ENCODE results near the gene ANXA6.

Gene ANXA6

GRCh38 chr5:151095341-151096000, 62.1 kb downstream of the ANXA6 start:
- H3K4me3 ChIP-seq (ENCODE audit: low read length), result no peak overlapping the region
- DNase-seq (ENCODE audit: low read depth), result peak; percentile 51
- no peak for TF ChIP-seq CTCF (conservative IDR thresholded peaks at IDR 0.05; ENCODE audit: low read length)

GRCh38 chr5:151094852-151095245, 62.7 kb downstream of the ANXA6 start:
- DNase-seq (ENCODE audit: low read depth), result peak; percentile 50
- no peak overlapping the region for H3K4me3 ChIP-seq (ENCODE audit: low read length)
- no peak for TF ChIP-seq CTCF (conservative IDR thresholded peaks at IDR 0.05; ENCODE audit: low read length)

GRCh38 chr5:151094030-151094851, 63.3 kb downstream of the ANXA6 start:
- no peak for DNase-seq (ENCODE audit: low read depth)
- no peak for TF ChIP-seq CTCF (conservative IDR thresholded peaks at IDR 0.05; ENCODE audit: low read length)
- no peak overlapping the region; the same call in 1 of the 2 replicates for H3K4me3 ChIP-seq (ENCODE audit: low read length)

GRCh38 chr5:151093476-151093889, 64.1 kb downstream of the ANXA6 start:
- peak overlapping the region; percentile 18 for H3K4me3 ChIP-seq (ENCODE audit: low read length)
- DNase-seq (ENCODE audit: low read depth), result peak; percentile 98
- peak; percentile 59 for TF ChIP-seq CTCF (conservative IDR thresholded peaks at IDR 0.05; ENCODE audit: low read length)

- no peak for TF ChIP-seq CTCF (conservative IDR thresholded peaks at IDR 0.05; ENCODE audit: low read length)
- peak overlapping the region; percentile 18 for H3K4me3 ChIP-seq (ENCODE audit: low read length)
- DNase-seq (ENCODE audit: low read depth), result peak; percentile 92
These were observed 64.8 kb downstream of the ANXA6 start for GRCh38 chr5:151092762-151093161.

- DNase-seq (ENCODE audit: low read depth), result no peak
- no peak overlapping the region for H3K4me3 ChIP-seq (ENCODE audit: low read length)
- TF ChIP-seq CTCF (conservative IDR thresholded peaks at IDR 0.05; ENCODE audit: low read length), result no peak
These were observed 67.9 kb downstream of the ANXA6 start for GRCh38 chr5:151089726-151090125.

GRCh38 chr5:151088986-151089385, 68.6 kb downstream of the ANXA6 start:
- TF ChIP-seq CTCF (conservative IDR thresholded peaks at IDR 0.05; ENCODE audit: low read length), result no peak

More at GRCh38 chr5:151088986-151089385, 68.6 kb downstream of the ANXA6 start:
- no peak overlapping the region for H3K4me3 ChIP-seq (ENCODE audit: low read length)
- no peak for DNase-seq (ENCODE audit: low read depth)
